NOMO-1 (cell line): Measurements from ENCODE around the gene GOLT1A.
A peak's percentile ranks its signal among the peaks of the same experiment; 100 is the strongest.
"Not testable (repeated sequence)": the region's sequence is repeated elsewhere in the genome, so short reads cannot be mapped to it uniquely, and the experiment has no call there.

Experiments
- DNase-seq, 2 experiments: peaks; one replicate each; lab custom pipeline; 2025; ENCODE audit not compliant: unreplicated experiment in 2 of 2; lab: John Stamatoyannopoulos, UW

GOLT1A gene

DNA sequence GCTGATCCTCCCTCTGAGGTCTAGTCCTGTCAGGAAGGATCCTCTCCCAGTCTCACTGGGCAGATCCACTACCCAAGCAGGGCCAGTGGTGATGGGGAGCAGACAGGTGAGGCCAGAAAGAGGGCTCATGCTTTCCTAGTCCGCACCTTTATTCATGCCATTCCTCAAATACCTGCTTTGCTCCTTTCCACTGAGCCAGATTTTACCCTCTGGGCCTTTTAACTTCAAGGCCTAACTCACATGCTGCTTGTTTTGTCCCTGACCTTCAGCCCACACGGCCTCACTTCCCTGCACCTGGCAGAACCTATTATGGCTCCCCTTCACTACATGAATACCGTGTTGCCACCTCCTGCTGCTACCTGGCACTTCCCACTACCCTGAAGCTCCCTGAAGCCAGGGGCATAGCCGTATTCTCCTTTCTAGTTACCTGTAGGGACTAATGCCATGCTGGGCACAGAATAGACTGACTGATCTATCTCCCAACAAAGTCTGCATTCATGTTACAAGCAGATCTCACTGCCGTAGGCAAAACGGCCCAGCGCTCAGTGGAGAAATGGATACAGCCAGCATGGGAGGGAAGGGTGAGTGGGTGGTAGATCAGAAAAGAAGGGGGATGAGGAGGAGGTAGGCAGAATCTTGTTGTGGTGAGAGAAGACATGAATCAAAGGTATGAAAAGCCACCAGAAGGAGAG is 36.1 kb upstream of the GOLT1A start:
- DNase-seq, result no peak

DNA sequence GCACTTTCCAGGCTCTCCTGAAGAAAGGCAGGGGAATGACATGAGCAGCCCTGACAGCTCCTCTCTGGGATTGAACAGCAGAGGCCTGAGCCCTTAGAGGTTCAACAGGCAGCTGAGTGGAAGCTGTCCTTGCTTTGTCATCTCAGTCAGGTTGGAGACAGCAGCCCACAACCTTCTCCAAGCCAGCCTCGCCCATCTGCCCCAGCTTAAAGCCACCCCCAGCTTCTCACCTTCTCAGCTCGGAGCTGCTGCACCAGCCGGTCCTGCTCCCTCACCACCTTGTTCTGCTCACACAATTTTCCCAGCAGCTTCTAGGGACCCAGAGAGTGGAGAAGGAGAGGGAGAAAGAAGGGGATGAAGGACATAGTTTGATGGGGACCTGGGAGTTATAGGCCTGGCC is 35.2 kb upstream of the GOLT1A start:
- DNase-seq, result no peak

DNA sequence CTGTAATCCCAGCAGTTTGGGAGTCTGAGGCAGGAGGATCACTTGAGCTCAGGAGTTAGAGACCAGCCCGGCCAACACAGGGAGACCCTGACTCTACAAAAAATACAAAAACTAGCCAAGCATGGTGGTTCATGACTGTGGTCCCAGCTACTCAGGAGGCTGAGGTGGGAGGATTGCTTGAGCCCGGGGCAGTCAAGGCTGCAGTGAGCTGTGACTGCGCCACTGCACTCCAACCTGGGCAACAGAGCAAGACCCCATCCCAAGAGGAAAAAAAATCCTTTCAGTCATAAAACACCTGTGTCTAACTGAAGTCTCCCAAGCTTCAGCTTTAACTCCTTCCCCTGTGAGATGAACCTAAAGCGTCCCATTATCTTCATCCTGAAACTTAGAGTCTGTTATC is 33.1 kb upstream of the GOLT1A start:
- no peak for DNase-seq

DNA sequence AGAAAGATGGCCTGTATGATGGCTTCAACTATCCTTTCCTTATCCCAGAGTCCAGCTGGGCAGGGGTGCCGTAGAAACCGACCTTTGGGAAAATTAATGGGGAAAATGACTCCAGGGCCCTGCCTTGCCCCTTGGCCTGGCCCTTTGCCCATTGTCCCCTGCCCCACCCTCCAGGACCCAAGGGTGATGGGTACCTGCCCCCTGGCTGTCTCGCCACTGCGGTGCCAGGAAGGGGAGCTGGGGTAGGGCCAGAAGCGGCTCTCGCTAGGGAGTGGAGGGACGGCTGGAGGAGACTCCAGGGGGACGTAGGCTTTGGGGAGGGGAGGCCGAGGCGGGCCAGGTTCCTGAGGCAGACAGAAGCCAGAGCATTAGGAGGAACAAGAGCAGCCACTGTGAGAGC is 29.1 kb upstream of the GOLT1A start:
- no peak for DNase-seq

DNA sequence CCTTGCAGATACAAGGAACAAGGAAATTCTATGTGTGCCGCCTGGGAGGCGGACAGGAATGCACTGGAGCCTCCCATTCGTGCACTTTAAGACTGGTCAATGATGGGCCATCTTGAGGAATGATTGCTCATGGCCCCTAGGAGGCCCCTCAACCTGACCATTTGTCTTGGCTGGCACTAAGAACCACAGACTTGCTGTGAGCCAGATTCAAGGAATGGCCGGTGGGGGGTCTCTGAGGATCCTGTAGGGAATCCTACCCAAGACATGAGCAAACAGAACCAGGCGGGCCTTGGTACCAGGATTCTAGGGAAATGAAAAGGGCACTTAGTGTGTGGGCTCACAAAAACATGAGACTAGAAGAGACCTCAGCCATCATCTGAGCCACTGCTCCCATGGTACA is 28.1 kb upstream of the GOLT1A start:
- DNase-seq, result no peak

DNA sequence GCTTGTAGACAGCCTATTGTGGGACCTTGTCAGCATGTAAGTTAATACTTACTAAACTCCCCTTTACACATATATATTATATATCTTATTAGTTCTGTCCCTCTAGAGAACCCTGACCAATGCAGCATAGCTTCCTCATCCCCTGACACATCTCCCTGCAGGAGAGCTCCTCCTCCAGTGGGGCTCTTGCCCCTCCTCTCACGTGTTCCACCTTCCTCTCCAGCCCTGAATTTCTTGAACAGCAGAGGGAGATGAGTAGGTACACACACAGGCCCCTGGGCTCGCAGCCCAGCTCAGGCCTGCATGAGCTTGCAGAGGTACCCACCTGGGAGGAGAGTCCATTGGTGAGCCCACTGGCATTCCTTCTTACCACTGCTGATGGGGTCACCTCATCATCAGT is 27.3 kb upstream of the GOLT1A start:
- DNase-seq, result peak in 1 of 2 experiments; percentile 19

DNA sequence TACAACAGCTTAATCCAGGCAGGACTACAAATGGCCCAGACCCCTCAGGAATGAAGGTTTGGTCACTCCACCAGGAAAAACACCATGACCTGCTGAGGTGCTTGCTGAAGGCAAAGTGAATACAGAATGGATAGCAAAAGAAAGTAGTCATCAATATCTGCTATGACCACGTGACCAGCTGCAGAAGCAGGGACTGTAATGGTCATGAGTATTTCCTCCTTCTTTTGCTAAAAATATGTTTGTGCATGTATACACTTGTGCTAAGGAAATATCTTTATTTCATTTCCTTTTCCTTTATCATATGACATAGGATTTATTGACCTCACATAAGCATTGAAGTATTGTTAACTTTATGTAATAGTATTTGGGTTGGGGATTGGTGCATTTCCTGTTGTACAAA is 26.4 kb upstream of the GOLT1A start:
- no peak for DNase-seq

DNA sequence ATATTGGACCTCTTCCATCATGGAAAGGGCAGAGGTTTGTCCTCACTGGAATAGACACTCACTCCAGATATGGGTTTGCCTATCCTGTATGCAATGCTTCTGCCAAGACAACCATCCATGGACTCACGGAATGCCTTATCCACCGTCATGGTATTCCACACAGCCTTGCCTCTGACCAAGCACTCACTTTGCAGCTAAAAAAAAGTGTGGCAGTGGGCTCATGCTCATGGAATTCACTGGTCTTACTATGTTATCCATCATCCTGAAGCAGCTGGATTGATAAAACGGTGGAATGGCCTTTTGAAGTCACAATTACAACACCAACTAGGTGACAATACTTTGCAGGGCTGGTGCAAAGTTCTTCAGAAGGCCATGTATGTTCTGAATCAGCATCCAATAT is 25.6 kb upstream of the GOLT1A start:
- not testable (repeated sequence) for DNase-seq

DNA sequence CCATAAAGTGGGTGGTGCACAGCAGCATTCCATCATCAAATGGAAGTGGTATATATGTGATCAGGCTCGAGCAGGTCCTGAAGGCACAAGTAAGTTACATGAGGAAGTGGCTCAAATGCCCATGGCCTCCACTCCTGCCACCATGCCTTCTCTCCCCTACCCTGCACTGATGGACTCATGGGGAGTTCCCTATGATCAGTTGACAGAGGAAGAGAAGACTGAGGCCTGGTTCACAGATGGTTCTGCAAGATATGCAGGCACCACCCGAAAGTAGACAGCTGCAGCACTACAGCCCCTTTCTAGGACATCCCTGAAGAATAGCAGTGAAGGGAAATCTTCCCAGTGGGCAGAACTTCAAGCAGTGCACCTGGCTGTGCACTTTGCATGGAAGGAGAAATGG is 24.7 kb upstream of the GOLT1A start:
- DNase-seq, result not testable (repeated sequence)

DNA sequence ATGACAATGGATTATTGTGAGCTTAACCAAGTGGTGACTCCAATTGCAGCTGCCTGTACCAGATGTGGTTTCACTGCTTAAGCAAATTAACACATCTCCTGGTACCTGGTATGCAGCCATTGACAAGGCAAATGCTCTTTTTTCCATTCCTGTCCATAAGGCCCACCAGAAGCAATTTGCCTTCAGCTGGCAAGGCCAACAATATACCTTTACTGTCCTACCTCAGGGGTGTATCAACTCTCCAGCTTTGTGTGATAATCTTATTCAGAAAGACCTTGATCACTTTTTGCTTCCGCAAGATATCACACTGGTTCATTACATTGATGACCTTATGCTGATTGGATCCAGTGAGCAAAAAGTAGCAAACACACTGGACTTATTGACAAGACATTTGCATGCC is 23.7 kb upstream of the GOLT1A start:
- DNase-seq, result not testable (repeated sequence)

DNA sequence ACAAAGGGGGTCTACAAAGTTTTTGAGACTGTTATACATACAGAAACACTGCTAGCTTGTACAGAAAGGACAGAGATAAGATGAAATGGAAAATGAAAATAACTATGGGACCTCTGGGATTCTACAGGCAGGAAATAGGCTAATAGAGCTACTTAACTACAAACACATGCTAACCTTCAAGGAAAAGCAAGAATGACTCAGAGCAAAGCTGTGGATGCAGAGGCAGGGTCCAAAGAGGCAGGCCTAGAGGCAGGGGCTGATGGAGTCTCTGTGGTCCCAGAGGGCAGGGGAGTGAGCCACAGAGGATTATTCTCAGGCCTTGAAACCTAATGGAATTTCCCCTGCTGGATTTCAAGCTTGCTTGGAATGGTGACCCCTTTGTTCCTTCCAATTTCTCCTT is 18.7 kb upstream of the GOLT1A start:
- no peak for DNase-seq

DNA sequence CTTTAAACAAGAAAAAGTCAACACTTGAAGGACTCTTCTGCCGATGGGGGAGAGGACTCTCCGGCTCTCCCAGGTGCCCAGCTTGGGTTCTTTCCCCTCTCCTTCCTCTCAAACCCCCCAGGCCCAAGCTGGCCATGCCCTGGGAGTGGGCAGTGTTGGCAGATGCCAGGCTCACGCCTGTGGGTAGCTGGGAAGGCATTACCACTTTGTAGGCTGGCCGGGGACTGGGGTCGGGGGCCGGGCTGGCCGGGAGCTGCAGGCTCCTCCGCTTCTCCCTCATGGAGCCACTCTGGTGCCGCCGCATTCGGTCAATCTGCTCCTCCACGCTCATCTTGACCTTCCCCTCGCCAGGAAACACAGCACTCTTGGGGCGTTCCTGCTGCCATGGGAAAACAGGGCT is 16.4 kb upstream of the GOLT1A start:
- DNase-seq, result no peak

DNA sequence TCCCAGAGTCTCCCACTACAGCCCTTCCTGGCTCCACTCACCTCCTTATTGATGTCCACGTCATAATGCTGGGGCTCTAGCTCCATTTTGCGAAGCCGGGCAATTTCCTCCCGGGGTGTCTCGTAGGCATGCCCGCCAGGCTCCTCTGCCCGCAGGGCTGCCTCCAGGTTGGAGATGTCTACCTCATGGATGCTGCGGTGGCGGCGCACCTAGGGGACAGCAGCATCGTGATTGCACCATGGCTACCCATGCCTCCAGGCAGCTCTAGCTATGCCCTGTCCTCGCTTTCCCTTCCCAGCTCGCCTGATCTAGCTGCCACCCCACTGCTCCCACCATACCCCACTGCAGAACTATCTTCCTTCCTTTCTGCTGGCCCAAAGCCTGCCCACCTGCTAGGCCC is 15.1 kb upstream of the GOLT1A start:
- DNase-seq, result no peak

DNA sequence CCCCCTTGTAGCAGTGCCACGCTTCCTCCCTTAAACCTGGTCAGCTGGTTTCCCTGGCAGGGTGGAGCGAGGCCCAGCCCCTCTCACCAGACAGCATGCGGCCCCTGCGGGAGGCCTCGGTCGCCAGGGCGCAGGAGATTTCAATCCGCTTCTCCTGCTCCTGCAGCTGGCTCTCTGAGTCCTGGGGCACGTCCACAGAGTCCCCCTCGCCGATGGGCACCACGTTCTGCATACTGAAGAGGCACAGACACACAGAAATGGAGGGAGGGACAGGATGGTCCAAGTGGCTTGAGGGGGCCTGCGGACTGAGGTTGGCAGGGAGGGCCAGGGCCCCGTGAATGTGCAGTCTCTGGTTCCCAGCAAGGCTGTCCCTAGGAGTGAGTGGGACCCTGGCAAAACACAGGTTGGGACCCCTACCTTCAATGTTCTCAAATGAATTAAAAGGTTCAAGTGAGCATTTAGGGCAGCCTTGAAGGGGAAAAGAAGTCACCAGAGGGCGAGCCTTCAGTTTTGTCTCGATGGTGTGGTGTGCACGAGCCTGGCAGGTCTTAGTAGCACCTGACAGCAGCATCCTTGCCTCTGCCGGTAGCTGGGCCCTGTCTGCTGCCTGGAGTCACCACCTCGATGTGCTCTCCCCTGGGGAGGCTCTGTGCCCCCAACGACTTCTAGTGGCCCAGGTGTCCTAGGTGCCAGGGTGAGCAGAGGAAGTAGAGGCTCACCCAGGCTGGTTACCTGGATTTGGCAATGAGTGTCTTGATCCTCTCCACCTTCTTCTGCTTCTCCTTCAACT is 14.4 kb upstream of the GOLT1A start:
- no peak for DNase-seq

DNA sequence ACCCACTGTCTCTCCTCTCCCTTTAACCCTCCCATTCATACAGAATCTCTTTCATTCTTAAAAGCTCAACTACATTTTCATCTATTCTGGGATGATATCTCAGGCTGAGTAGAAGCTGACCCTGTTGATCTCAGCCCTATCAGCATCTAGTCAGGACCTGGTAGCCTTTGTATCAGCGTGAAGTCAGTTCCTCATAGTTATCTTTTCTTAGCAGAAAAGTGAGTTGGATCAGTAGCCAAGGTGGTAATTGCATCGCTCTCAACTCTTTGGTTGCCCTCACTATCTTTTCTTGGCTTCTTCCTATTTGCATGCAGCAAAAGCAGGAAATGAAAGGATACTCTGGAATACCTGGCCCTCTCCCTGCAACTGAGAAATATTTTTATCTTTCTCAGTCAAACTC is 13.6 kb upstream of the GOLT1A start:
- DNase-seq, result no peak

DNA sequence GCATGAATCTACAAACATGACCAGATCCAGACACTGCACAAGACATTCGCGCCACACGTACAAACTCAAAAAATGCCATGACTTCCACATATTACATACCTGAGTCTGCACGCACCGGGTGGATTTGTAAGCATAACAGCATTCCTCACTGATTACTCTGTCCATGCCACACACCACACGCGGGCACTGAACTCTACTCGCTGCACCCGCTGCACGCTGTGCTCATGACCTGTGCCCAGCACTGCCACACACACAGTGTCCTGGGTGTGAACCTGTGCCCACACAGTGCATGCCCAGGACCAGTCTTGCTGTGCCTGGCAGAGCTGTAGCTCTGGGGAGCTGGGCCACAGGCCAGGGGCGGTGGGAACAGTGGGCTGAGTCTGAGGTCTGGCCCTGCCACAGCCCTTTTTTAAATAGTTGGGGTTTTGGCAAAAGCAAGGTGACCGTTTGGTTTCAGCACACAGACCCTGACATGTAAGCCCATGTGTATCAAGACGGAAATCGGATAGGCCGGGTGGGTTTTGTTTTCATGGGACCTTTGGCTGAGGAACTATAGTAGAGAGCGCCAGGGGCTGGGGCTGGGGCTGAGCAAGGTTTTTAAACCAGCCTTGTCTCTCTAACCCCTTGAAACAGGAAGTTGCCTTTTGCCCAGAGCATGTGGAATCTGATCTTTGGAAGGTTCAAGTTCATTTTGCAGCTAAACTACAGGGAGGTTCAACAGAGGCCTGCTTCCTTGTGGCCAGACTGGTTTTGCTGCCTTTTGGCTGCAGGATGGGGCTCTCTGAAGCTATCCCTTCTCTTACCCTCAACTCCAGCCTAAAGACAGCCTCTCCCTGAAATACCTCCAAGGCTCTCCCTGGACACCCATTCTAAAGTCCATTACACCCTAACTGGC is 12.3 kb upstream of the GOLT1A start:
- peak; percentile 54 to 55 for DNase-seq

DNA sequence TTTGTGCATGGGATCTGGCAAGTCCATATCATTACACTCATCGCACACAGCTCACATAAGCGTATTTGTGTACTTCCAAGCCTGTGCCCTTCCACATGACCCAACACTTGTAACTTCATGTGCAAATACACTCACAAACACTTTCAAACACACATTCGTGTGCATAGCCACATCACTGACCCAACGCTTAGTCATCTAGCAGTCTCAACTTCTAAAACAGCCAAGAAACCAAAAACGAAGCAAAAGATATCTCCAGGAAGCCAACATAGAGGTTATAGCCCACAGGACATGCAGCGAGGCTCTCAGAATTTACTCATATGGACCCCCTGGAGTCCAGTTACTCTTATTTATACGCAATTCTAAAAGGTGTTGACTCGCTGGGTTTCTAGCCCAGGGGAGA is 10.9 kb upstream of the GOLT1A start:
- no peak for DNase-seq

DNA sequence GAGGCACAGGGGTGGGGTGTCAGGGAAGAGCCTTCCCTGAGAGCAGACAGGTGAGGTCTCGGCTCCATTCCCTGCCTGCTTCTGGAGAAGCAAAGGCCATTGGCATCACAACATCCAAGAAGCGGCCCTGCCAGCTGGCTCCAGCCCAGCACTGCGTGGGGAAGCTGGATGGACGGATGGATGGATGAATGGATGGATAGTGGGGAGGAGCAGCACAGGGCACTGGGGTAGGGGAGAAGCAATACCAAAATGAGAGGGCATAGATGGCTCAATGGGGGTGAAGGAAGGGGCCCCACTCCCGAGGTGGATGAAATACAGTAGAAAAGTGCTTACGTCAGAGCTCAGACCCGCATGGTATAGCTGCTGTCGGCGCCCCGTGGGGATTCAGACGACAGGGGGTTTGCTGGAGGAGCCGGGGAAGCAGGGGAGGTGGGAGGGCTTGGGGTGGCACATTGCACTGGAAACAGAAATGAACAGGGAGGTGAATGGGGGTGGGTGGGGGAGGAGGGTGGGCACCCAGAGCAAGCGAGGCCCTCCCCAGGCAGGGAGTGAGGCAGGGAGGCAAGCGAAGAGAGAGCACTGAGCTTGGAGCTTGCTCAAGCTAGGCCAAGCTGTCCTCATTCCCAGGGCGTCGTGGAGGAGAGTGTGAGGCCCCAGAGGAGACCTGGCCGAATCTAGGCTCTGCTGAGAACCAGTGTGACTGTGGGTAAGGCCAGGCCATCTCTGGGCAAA is 9.5 kb upstream of the GOLT1A start:
- DNase-seq, result no peak

DNA sequence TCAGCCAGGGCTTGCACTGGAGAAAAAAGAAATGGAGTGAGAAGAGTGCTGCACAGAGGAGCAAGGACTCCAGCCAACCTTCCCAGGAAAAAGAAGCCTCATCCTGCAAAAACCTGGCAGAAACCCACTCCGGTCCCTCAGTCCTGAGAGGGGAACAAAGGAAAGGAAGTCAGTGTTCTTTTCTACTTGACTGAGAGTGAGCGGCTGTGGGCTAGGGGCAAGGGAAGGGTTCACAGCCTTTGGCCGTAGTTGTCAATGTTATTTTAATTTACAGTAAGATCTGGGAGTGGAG is 8.9 kb upstream of the GOLT1A start:
- no peak for DNase-seq

DNA sequence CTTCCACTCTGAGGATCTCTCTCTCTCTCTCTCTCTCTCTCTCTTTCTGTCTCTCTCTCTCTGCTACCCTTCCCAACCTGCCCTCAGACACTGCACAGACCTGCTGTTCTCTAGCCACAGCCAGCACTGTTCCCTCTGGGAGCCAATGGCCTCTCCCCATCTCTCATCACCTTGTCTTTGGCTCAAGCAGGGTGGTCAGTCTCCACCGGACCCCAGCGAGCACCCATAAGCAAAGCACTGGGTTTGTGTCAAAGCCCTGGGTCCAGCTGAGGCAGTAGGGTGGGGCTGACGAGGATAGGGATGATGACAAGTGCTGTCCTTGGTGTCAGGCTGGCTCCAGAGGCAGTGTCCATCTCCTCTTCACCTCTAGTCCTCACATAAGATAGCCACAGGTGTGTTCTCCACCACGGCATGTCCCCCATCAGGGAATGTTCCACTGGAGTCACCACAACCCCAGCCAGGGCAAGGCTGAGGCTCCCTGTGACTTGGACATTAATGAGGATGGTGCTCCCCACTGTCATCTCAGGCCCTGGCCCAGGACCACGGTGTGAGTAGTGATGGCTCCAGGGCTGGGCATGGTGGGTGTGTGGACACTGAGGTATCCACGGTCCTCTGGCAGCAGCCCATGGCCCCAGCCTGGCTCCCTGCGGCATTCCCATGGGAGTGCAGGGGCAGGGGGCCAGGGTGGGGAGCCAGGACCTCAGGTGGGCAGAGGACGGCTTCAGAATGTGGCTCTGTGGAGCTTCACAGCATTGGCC is 8.4 kb upstream of the GOLT1A start:
- no peak for DNase-seq
